H1 (cell line): ENCODE data around the gene PRKAR2B. TPM values are rescaled to one million over a fixed set of nuclear protein-coding genes. Genes with fewer than 3 reads are reported as not detected.
A peak's percentile ranks its signal among the peaks of the same experiment; 100 is the strongest.

Source experiments
- CTCF ChIA-PET: fragments of 300-600 bp; sonication (Branson Sonifier 250); formaldehyde crosslinking; loops from one replicate; lab custom pipeline; 2021; ENCODE audit not compliant: partially characterized antibody; lab: Charles Lee
- POLR2A ChIA-PET: fragments of 300-600 bp; sonication (Branson Sonifier 250); formaldehyde crosslinking; loops from one replicate; lab custom pipeline; 2021; ENCODE audit warnings: inconsistent platforms; ENCODE audit not compliant: partially characterized antibody; lab: Charles Lee
- DNase-seq, 2 experiments: peaks; one replicate each; pipeline versions ENCODE4 v3.0.0 to v3.0.0-alpha.2; 2010 to 2022; ENCODE audit warnings: low spot score in 2 of 2, low read depth in 1 of 2, mixed read lengths in 1 of 2
- FAIRE-seq: peaks from 2 replicates; lab custom pipeline; 2011; peaks lifted over from hg19 to GRCh38; lab: Jason Lieb, UNC
- H2AFZ ChIP-seq: 2 replicates; pipeline ENCODE4 v1.8.1; 2012; ENCODE audit warnings: low read length, inconsistent platforms
- H2AK5ac ChIP-seq: 2 replicates; pipeline ENCODE4 v1.6.1; 2013; ENCODE audit warnings: low read depth, low read length
- H2BK120ac ChIP-seq: replicated peaks from 2 replicates; pipeline ENCODE3; 2013; ENCODE audit warnings: low read depth, low read length, inconsistent platforms
- H2BK12ac ChIP-seq: 2 replicates; pipeline ENCODE4 v1.6.1; 2013; ENCODE audit warnings: low read depth, low read length
- H2BK15ac ChIP-seq: 2 replicates; pipeline ENCODE4 v1.6.1; 2013; ENCODE audit warnings: low read length
- H2BK20ac ChIP-seq: 2 replicates; pipeline ENCODE4 v1.6.1; 2013; ENCODE audit warnings: low read length
- H2BK5ac ChIP-seq: 2 replicates; pipeline ENCODE4 v1.6.1; 2013; ENCODE audit warnings: low read depth, low read length
- H3K14ac ChIP-seq: 2 replicates; pipeline ENCODE4 v1.6.1; 2013; ENCODE audit warnings: inconsistent platforms; ENCODE audit not compliant: insufficient read length
- H3K18ac ChIP-seq: 2 replicates; pipeline ENCODE4 v1.6.1; 2013; ENCODE audit warnings: low read length; ENCODE audit errors: extremely low read depth
- H3K23ac ChIP-seq: 2 replicates; pipeline ENCODE4 v1.6.1; 2013; ENCODE audit warnings: inconsistent platforms; ENCODE audit not compliant: insufficient read length
- H3K23me2 ChIP-seq: 2 replicates; pipeline ENCODE4 v1.6.1; 2013; ENCODE audit warnings: low read depth, low read length
- H3K27ac ChIP-seq: 2 replicates; pipeline ENCODE4 v1.6.1; 2011; ENCODE audit warnings: low read depth, low read length, inconsistent platforms
- H3K27me3 ChIP-seq, 4 experiments: replicated peaks in 1 of 4; 1 replicate in 1 of 4; 2 replicates in 3 of 4; pipeline versions ENCODE4 v1.6.1 to v1.8.1; 2011 to 2013; ENCODE audit warnings: low read length in 3 of 4, mild to moderate bottlenecking in 3 of 4, inconsistent platforms in 2 of 4, mixed read lengths in 2 of 4, moderate library complexity in 1 of 4; ENCODE audit not compliant: control insufficient read depth in 3 of 4, insufficient read depth in 3 of 4; ENCODE audit errors: extremely low read depth in 1 of 4
- H3K36me3 ChIP-seq, 4 experiments: 2 replicates each; pipeline versions ENCODE4 v1.6.1 to v1.8.1; 2011 to 2013; ENCODE audit warnings: mild to moderate bottlenecking in 4 of 4, low read length in 3 of 4, moderate library complexity in 2 of 4, control low read depth in 1 of 4, inconsistent platforms in 1 of 4; ENCODE audit not compliant: insufficient read depth in 4 of 4, control insufficient read depth in 2 of 4
- H3K4ac ChIP-seq: replicated peaks from 2 replicates; pipeline ENCODE3; 2013; ENCODE audit warnings: low read length, low read depth, mixed read lengths, inconsistent platforms; ENCODE audit not compliant: insufficient read length
- H3K4me1 ChIP-seq, 4 experiments: replicated peaks in 1 of 4; 1 replicate in 1 of 4; 2 replicates in 3 of 4; pipeline versions ENCODE4 v1.6.1 to v1.8.1; 2011 to 2013; ENCODE audit warnings: low read length in 3 of 4, inconsistent platforms in 2 of 4, mixed read lengths in 1 of 4; ENCODE audit not compliant: insufficient read depth in 4 of 4, control insufficient read depth in 3 of 4
- H3K4me2 ChIP-seq, 2 experiments: 2 replicates each; pipeline versions ENCODE4 v1.6.1 to v1.8.1; 2011 to 2013; ENCODE audit warnings: low read depth in 2 of 2, low read length in 2 of 2, control low read depth in 1 of 2, inconsistent platforms in 1 of 2, mild to moderate bottlenecking in 1 of 2; ENCODE audit not compliant: insufficient read depth in 1 of 2
- H3K4me3 ChIP-seq, 4 experiments: fragments of 200-600, 300-600 bp in 1 of 4; sonication (generic), shearing (Covaris generic), sonication (Bioruptor Twin) in 1 of 4; 2 replicates each; pipeline versions ENCODE4 v1.5.1 to v1.8.1; 2011 to 2016; ENCODE audit warnings: low read length in 4 of 4, low read depth in 3 of 4, control low read depth in 2 of 4, inconsistent platforms in 2 of 4, mild to moderate bottlenecking in 2 of 4, mixed read lengths in 1 of 4, moderate library complexity in 1 of 4; ENCODE audit not compliant: insufficient read depth in 2 of 4; ENCODE audit errors: extremely low read depth in 1 of 4
- H3K56ac ChIP-seq: replicated peaks from 2 replicates; pipeline ENCODE3; 2013; ENCODE audit warnings: low read depth, mild to moderate bottlenecking, mixed read lengths, low read length, inconsistent platforms; ENCODE audit not compliant: insufficient read length
- H3K79me1 ChIP-seq: 2 replicates; pipeline ENCODE4 v1.6.1; 2013; ENCODE audit warnings: low read depth, low read length, control low read depth
- H3K79me2 ChIP-seq, 2 experiments: 2 replicates each; pipeline versions ENCODE4 v1.6.1 to v1.8.1; 2012 to 2013; ENCODE audit warnings: low read length in 2 of 2, mild to moderate bottlenecking in 2 of 2, inconsistent platforms in 1 of 2; ENCODE audit not compliant: insufficient read depth in 2 of 2, control insufficient read depth in 1 of 2
- H3K9ac ChIP-seq, 4 experiments: replicated peaks in 1 of 4; 1 replicate in 1 of 4; 2 replicates in 3 of 4; pipeline versions ENCODE4 v1.6.1 to v1.8.1; 2011 to 2013; ENCODE audit warnings: low read depth in 3 of 4, low read length in 3 of 4, control low read depth in 2 of 4, mild to moderate bottlenecking in 2 of 4, moderate library complexity in 2 of 4, inconsistent platforms in 1 of 4; ENCODE audit errors: extremely low read depth in 1 of 4
- H3K9me3 ChIP-seq, 2 experiments: 2 replicates each; pipeline versions ENCODE4 v1.6.1 to v1.8.1; 2012 to 2013; ENCODE audit warnings: mild to moderate bottlenecking in 2 of 2, moderate library complexity in 2 of 2, control low read depth in 1 of 2, inconsistent platforms in 1 of 2, low read depth in 1 of 2, low read length in 1 of 2, mixed read lengths in 1 of 2; ENCODE audit not compliant: insufficient read depth in 2 of 2
- H4K20me1 ChIP-seq, 2 experiments: replicated peaks in 1 of 2; 2 replicates each; pipeline versions ENCODE3 to v1.8.1; 2011 to 2013; ENCODE audit warnings: inconsistent platforms in 2 of 2, low read length in 2 of 2, mild to moderate bottlenecking in 1 of 2; ENCODE audit not compliant: insufficient read depth in 2 of 2, control insufficient read depth in 1 of 2
- H4K5ac ChIP-seq: 2 replicates; pipeline ENCODE4 v1.6.1; 2013; ENCODE audit warnings: low read length, low read depth, mixed read lengths, inconsistent platforms; ENCODE audit not compliant: insufficient read length
- H4K8ac ChIP-seq: 2 replicates; pipeline ENCODE4 v1.8.0; 2013; ENCODE audit warnings: mild to moderate bottlenecking, moderate library complexity, low read length, inconsistent platforms; ENCODE audit not compliant: insufficient read depth; ENCODE audit errors: extremely low read depth
- H4K91ac ChIP-seq: replicated peaks from 2 replicates; pipeline ENCODE3; 2013; ENCODE audit warnings: low read length, mixed read lengths, inconsistent platforms; ENCODE audit not compliant: insufficient read length
- CEBPB ChIP-seq: IDR thresholded peaks from 2 replicates; pipeline ENCODE4 v1.6.1; 2012; ENCODE audit warnings: low read depth, low read length
- CREB1 ChIP-seq: IDR thresholded peaks from 2 replicates; pipeline ENCODE4 v1.6.1; 2012; ENCODE audit warnings: inconsistent platforms
- CTBP2 ChIP-seq: IDR thresholded peaks from 2 replicates; pipeline ENCODE4 v1.7.0; 2011; ENCODE audit warnings: borderline replicate concordance, mild to moderate bottlenecking, moderate library complexity, mixed read lengths, low read length; ENCODE audit not compliant: insufficient read depth, insufficient read length
- HDAC6 ChIP-seq: IDR thresholded peaks from one replicate; pipeline ENCODE4 v1.7.1; 2012; ENCODE audit warnings: low read depth, mild to moderate bottlenecking, inconsistent platforms, low read length, moderate library complexity
- JUN ChIP-seq: IDR thresholded peaks from 2 replicates; pipeline ENCODE4 v1.6.1; 2011; ENCODE audit warnings: low read depth, mild to moderate bottlenecking, improper control_type of control experiment, low read length
- KDM5A ChIP-seq: fragments of 200-600 bp; IDR thresholded peaks from 2 replicates; pipeline ENCODE4 v1.7.1; 2012; ENCODE audit warnings: mild to moderate bottlenecking, low read length, inconsistent platforms, mixed read lengths
- MAFK ChIP-seq: IDR thresholded peaks from 2 replicates; pipeline ENCODE4 v1.6.1; 2012; ENCODE audit warnings: low read depth, mild to moderate bottlenecking, improper control_type of control experiment, low read length
- PHF8 ChIP-seq: fragments of 200-600 bp; sonication (generic); conservative IDR thresholded peaks from 2 replicates; pipeline ENCODE4 v1.7.1; 2012; ENCODE audit warnings: low read depth, mild to moderate bottlenecking, inconsistent platforms, low read length, moderate library complexity
- RAD21 ChIP-seq, 2 experiments: IDR thresholded peaks in 1 of 2; conservative IDR thresholded peaks in 1 of 2; 2 replicates each; pipeline ENCODE4 v1.6.1; 2011; ENCODE audit warnings: low read depth in 2 of 2, low read length in 2 of 2, improper control_type of control experiment in 1 of 2, inconsistent platforms in 1 of 2, mild to moderate bottlenecking in 1 of 2, moderate library complexity in 1 of 2
- SIRT6 ChIP-seq: IDR thresholded peaks from one replicate; pipeline ENCODE4 v1.7.1; 2012; ENCODE audit warnings: low read length, inconsistent platforms
- SRF ChIP-seq: IDR thresholded peaks from 2 replicates; pipeline ENCODE4 v1.6.1; 2011; ENCODE audit warnings: mild to moderate bottlenecking, low read depth, low read length, moderate library complexity
- TEAD4 ChIP-seq: IDR thresholded peaks from 2 replicates; pipeline ENCODE4 v1.6.1; 2012; ENCODE audit warnings: low read depth, low read length, inconsistent platforms, mixed read lengths
- WGBS, 2 experiments: shearing (Covaris generic) in 1 of 2; methylation state at CpG; one replicate each; pipeline versions ENCODE4 v1.1.6 to v1.1.7; 2013 to 2015; ENCODE audit warnings: low lambda C conversion rate in 2 of 2, mixed read lengths in 2 of 2, inconsistent platforms in 1 of 2, low coverage in 1 of 2, missing lambda C conversion rate in 1 of 2; ENCODE audit not compliant: insufficient replicate concordance in 2 of 2, insufficient coverage in 1 of 2, insufficient read length in 1 of 2; ENCODE audit errors: extremely low coverage in 1 of 2, missing lambda C conversion rate in 1 of 2; 5-methylcytosine and 5-hydroxymethylcytosine counted together
- polyA plus RNA-seq, 7 experiments: library from polyadenylated mRNA; depleted of rRNA in 3 of 7; stranded (reverse) in 5 of 7; unstranded in 2 of 7; fragments of >200 nt in 5 of 7; fragments of 200-250 nt in 2 of 7; gene quantifications; 1 replicate in 5 of 7; 2 replicates in 1 of 7; 4 replicates in 1 of 7; pipeline versions ENCODE4 v1.2.1 to v1.2.3, GENCODE V29; 2011 to 2013; ENCODE audit warnings: missing spikeins in 2 of 7, mixed read lengths in 2 of 7
- total RNA-seq: library from RNA; stranded (reverse); fragmentation: NEBNext Ultra II Directional; extraction: Animal tissue kit (Norgen Biotek cat#: 25700); gene quantifications from 2 replicates; pipeline ENCODE4 v1.2.1, GENCODE V29; 2021

Gene PRKAR2B
- total and polyA plus RNA-seq, 2 of the 8 experiments (the other 6 are each of a cell fraction or from before 2014, with no cell fraction given) = 10.4 to 37.0 TPM

DNA sequence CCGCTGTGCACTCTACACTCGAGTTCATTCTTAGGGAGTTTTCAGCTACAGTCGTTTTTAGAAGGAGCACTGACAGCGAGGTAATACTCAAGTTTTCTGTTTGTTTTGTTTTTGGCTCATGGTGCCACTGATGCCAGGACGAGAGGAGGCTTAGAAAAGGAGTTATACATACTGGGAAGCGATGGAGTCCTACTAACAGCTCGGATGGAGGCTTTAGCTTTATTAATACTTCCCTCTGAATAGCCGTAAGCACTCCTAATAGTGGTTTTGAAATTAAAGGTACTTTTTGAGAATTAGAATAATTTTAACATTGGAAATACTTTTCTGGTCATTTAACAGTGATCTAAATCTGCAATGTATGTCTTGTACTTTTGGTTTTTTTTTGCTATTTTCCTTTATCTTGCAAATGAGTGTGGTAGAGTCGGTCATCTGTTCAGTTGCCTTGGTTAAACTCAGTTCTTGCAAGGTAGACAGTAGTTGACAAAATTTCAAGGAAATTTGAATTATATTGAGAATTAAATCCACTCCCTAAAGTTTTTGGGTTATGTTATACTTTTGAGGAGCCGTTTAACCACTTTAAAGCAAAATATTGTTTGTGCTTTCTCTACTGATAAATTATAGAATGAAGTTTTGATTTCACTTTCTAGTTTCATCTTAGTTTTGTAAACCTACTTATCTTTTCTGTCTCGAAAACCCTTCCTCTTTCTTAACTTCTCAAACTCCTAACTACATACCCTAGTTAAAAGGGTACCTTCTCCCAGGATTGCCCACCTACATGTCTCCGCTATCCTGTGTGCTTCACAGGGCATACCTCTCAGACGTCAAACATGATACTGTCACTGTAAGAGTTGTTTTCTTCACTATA is 125.8 kb downstream of the PRKAR2B start:
- ChIA-PET POLR2A (interaction anchor here (1.2 to 2.5 kb wide), 4 partner anchors 10 to 396 kb away, joined by 4 to 12 read pairs (median 4); no protein-coding TSS in a partner anchor), CTCF (interaction anchor here (1.3 to 6.6 kb wide), 3 partner anchors 21 to 222 kb away, joined by 4 to 68 read pairs (median 16); no protein-coding TSS in a partner anchor)
- Histone ChIP-seq H2BK5ac (peak overlapping the region; percentile 41), H3K27me3 (no peaks in the 10 kb centered on the region), H3K4me2 (peak overlapping the region; percentile 78 to 91), H3K56ac (no peak overlapping the region), H3K4me3 (peak overlapping the region; percentile 65 to 85 (median 76)), H4K91ac (no peak overlapping the region), H4K8ac (peak overlapping the region; percentile 42; the same call in 1 of the 2 replicates), H3K9ac (peak overlapping the region; percentile 64 to 92 (median 79)), H2BK120ac (no peak overlapping the region), H3K14ac (no peak overlapping the region), H3K9me3 (no peaks in the 10 kb centered on the region), H2BK20ac (0 out of 2 replicates have a peak overlapping the region, but pooled peaks have one; percentile 53), H4K20me1 (no peaks in the 10 kb centered on the region), H3K79me1 (no peaks in the 10 kb centered on the region), H2BK12ac (no peak overlapping the region), H3K27ac (peak overlapping the region; percentile 95), H3K23ac (no peak overlapping the region), H3K4me1 (peaks cover 2 to 8% (median 6%) of the 10 kb centered on the region in 4 experiments; a peak in 4 of 7 replicates), H2AFZ (no peak overlapping the region), H2BK15ac (no peak overlapping the region), H2AK5ac (no peak overlapping the region), H3K18ac (no peak overlapping the region; the same call in 1 of the 2 replicates), H4K5ac (peak overlapping the region; percentile 55), H3K36me3 (no peaks in the 10 kb centered on the region), H3K4ac (peak overlapping the region; percentile 3), H3K79me2 (peaks cover 6 to 52% of the 10 kb centered on the region in 2 experiments), H3K23me2 (peaks cover 4% of the 10 kb centered on the region)
- FAIRE-seq (no peak), DNase-seq (no peak)
- 25 to 100% methylated on average over 1 to 13 of the region's 13 CpGs for WGBS, 2 experiments
- TF ChIP-seq TEAD4 = no peak
- TF ChIP-seq SRF = no peak
- no peak for TF ChIP-seq CREB1
- no peak for TF ChIP-seq CEBPB
- TF ChIP-seq PHF8 = no peak
- no peak for TF ChIP-seq SIRT6
- TF ChIP-seq CTBP2 = no peak
- TF ChIP-seq HDAC6 = no peak
- TF ChIP-seq JUN = no peak
- no peak for TF ChIP-seq RAD21 (IDR thresholded peaks at IDR 0.05 in 1 of 2, conservative IDR thresholded peaks at IDR 0.05 in 1 of 2; ENCODE audit: low read depth in 2 of 2, low read length in 2 of 2)
- TF ChIP-seq KDM5A = no peak
- TF ChIP-seq MAFK = no peak
